Neuron (in vitro differentiated cells): ENCODE results near the gene ATF7.
"Not testable (repeated sequence)": the region's sequence is repeated elsewhere in the genome, so short reads cannot be mapped to it uniquely, and the experiment has no call there.

Source experiments
- H2AFZ ChIP-seq: one replicate; pipeline ENCODE4 v1.6.1; 2013; ENCODE audit warnings: low read depth, mild to moderate bottlenecking, inconsistent platforms, low read length, moderate library complexity
- H3K27me3 ChIP-seq: one replicate; pipeline ENCODE4 v1.6.1; 2013; ENCODE audit warnings: low read length; ENCODE audit not compliant: insufficient read depth
- H3K36me3 ChIP-seq: one replicate; pipeline ENCODE4 v1.6.1; 2013; ENCODE audit warnings: low read length; ENCODE audit not compliant: insufficient read depth
- H3K4me1 ChIP-seq: one replicate; pipeline ENCODE4 v1.6.1; 2013; ENCODE audit warnings: low read length; ENCODE audit not compliant: insufficient read depth
- H3K4me3 ChIP-seq: 2 replicates; pipeline ENCODE4 v1.5.1; 2013; ENCODE audit warnings: mild to moderate bottlenecking, low read length, moderate library complexity
- H3K9me3 ChIP-seq: one replicate; pipeline ENCODE4 v1.6.1; 2013; ENCODE audit warnings: low read length

ATF7 gene

GRCh38 chr12:53492830-53493609 is 133.2 kb downstream of the ATF7 start:
- Histone ChIP-seq H2AFZ (peak overlapping the region; percentile 11), H3K4me3 (peak overlapping the region; percentile 52), H3K9me3 (no peaks in the 10 kb centered on the region), H3K27me3 (no peaks in the 10 kb centered on the region), H3K36me3 (peaks cover under 1% of the 10 kb centered on the region), H3K4me1 (peaks cover 29% of the 10 kb centered on the region)

- Histone ChIP-seq H3K27me3 (no peaks in the 10 kb centered on the region), H3K9me3 (no peaks in the 10 kb centered on the region), H3K4me1 (peaks cover 29% of the 10 kb centered on the region), H3K36me3 (peaks cover 9% of the 10 kb centered on the region), H3K4me3 (peak overlapping the region; percentile 47), H2AFZ (no peak overlapping the region)
Observed at GRCh38 chr12:53492188-53492587, 134.0 kb downstream of the ATF7 start.

- Histone ChIP-seq H3K36me3 (peaks cover 34% of the 10 kb centered on the region), H3K27me3 (no peaks in the 10 kb centered on the region), H3K4me1 (peaks cover 20% of the 10 kb centered on the region), H2AFZ (no peak overlapping the region), H3K9me3 (no peaks in the 10 kb centered on the region), H3K4me3 (no peak overlapping the region)
Observed at GRCh38 chr12:53489242-53489864, 136.8 kb downstream of the ATF7 start.

- peaks cover 57% of the 10 kb centered on the region for H3K36me3 ChIP-seq
- no peaks in the 10 kb centered on the region for H3K9me3 ChIP-seq
- H3K4me3 ChIP-seq, result no peak overlapping the region
- no peak overlapping the region for H2AFZ ChIP-seq
- no peaks in the 10 kb centered on the region for H3K27me3 ChIP-seq
- H3K4me1 ChIP-seq, result peaks cover under 1% of the 10 kb centered on the region
Observed at GRCh38 chr12:53486736-53487487, 139.3 kb downstream of the ATF7 start.

GRCh38 chr12:53485955-53486735 is 140.0 kb downstream of the ATF7 start:
- Histone ChIP-seq H2AFZ (no peak overlapping the region), H3K9me3 (no peaks in the 10 kb centered on the region), H3K4me3 (no peak overlapping the region), H3K36me3 (peaks cover 63% of the 10 kb centered on the region), H3K27me3 (no peaks in the 10 kb centered on the region), H3K4me1 (no peaks in the 10 kb centered on the region)

GRCh38 chr12:53484686-53485575 is 141.3 kb downstream of the ATF7 start:
- no peaks in the 10 kb centered on the region for H3K27me3 ChIP-seq
- no peak overlapping the region for H3K4me3 ChIP-seq
- peaks cover 74% of the 10 kb centered on the region for H3K36me3 ChIP-seq
- H2AFZ ChIP-seq, result no peak overlapping the region
- H3K9me3 ChIP-seq, result no peaks in the 10 kb centered on the region
- H3K4me1 ChIP-seq, result peaks cover 4% of the 10 kb centered on the region

- Histone ChIP-seq H3K36me3 (peaks cover 83% of the 10 kb centered on the region), H3K4me3 (no peak overlapping the region), H3K4me1 (peaks cover 11% of the 10 kb centered on the region)
Observed at GRCh38 chr12:53483979-53484377, 142.2 kb downstream of the ATF7 start.

GRCh38 chr12:53483225-53483978 is 142.8 kb downstream of the ATF7 start:
- H3K4me1 ChIP-seq, result peaks cover 15% of the 10 kb centered on the region

More at GRCh38 chr12:53483979-53484377, 142.2 kb downstream of the ATF7 start:
- no peak overlapping the region for H2AFZ ChIP-seq
- no peaks in the 10 kb centered on the region for H3K27me3 ChIP-seq
- H3K9me3 ChIP-seq, result no peaks in the 10 kb centered on the region

GRCh38 chr12:53482626-53483168 is 143.5 kb downstream of the ATF7 start:
- Histone ChIP-seq H2AFZ (no peak overlapping the region), H3K4me3 (no peak overlapping the region), H3K27me3 (no peaks in the 10 kb centered on the region), H3K36me3 (peaks cover 91% of the 10 kb centered on the region), H3K4me1 (peaks cover 18% of the 10 kb centered on the region), H3K9me3 (no peaks in the 10 kb centered on the region)

More at GRCh38 chr12:53483225-53483978, 142.8 kb downstream of the ATF7 start:
- H2AFZ ChIP-seq, result no peak overlapping the region
- H3K27me3 ChIP-seq, result no peaks in the 10 kb centered on the region
- no peak overlapping the region for H3K4me3 ChIP-seq
- peaks cover 89% of the 10 kb centered on the region for H3K36me3 ChIP-seq
- no peaks in the 10 kb centered on the region for H3K9me3 ChIP-seq

- Histone ChIP-seq H3K9me3 (no peaks in the 10 kb centered on the region), H3K4me1 (peaks cover 18% of the 10 kb centered on the region), H2AFZ (no peak overlapping the region), H3K4me3 (no peak overlapping the region), H3K27me3 (no peaks in the 10 kb centered on the region), H3K36me3 (peaks cover 89% of the 10 kb centered on the region)
Observed at GRCh38 chr12:53481939-53482586, 144.1 kb downstream of the ATF7 start.

GRCh38 chr12:53481458-53481857 is 144.7 kb downstream of the ATF7 start:
- not testable (repeated sequence) for H3K4me3 ChIP-seq, H3K27me3 ChIP-seq, H3K9me3 ChIP-seq, H2AFZ ChIP-seq
- Histone ChIP-seq H3K4me1 (peaks cover 18% of the 10 kb centered on the region), H3K36me3 (peaks cover 89% of the 10 kb centered on the region)
